NCI-H510A (cell line): ENCODE results near the gene MED8.

Experiments used
- DNase-seq: peaks from one replicate; lab custom pipeline; 2025; lab: John Stamatoyannopoulos, UW

MED8 gene

DNA sequence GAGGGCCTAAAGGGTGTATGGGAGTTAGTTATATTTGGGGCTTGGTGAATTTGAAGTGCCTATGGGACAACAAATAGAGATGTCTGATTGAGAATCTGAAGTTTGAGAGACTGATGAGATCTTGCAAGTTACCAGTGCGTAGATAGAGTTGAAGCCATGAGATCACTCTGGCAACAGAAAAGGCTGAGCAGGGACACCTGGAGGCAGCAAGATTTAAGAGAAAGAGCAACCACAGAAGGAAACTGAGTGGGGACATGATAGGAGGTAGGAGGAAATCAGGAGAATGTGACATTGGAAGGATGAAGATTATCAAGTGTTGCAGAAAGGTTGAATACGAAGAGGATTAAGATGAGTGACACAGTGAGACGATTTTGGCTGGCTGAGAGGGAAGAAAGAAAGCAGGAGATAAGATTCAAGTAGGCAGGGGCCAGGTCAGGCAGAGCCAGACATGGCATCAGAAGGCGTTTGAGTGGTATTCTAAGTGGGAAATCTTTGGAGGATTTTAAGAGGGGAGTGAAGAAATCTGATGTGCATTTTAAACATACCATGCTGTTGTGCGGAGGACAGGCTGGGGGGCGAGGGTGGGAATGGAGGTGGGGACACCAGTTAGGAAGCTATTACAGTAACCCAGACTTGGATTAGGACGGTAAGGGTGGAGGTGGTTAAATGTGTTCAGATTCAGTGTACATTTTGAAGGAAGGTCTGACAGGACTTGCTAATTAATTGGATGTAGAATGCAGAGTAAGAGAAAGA is 55.0 kb downstream of the MED8 start:
- no peak for DNase-seq
